ENCODE measurements around the gene YIF1A.

YIF1A gene

GRCh38 chr11:66242095-66242765, 46.7 kb downstream of the YIF1A start:
- no peak for TF ChIP-seq CTCF (IDR thresholded peaks at IDR 0.05; ENCODE audit: low read depth, low read length)
- H3K4me3 ChIP-seq (ENCODE audit: low read depth, low read length) = no peak overlapping the region

GRCh38 chr11:66240781-66241136, 48.2 kb downstream of the YIF1A start:
- TF ChIP-seq CTCF (IDR thresholded peaks at IDR 0.05; ENCODE audit: low read depth, low read length) = no peak
- H3K4me3 ChIP-seq (ENCODE audit: low read depth, low read length) = no peak overlapping the region

GRCh38 chr11:66239998-66240780, 48.8 kb downstream of the YIF1A start:
- no peak overlapping the region for H3K4me3 ChIP-seq (ENCODE audit: low read depth, low read length)
- no peak for TF ChIP-seq CTCF (IDR thresholded peaks at IDR 0.05; ENCODE audit: low read depth, low read length)

GRCh38 chr11:66239511-66239910, 49.4 kb downstream of the YIF1A start:
- H3K4me3 ChIP-seq (ENCODE audit: low read depth, low read length) = no peak overlapping the region
- no peak for TF ChIP-seq CTCF (IDR thresholded peaks at IDR 0.05; ENCODE audit: low read depth, low read length)

GRCh38 chr11:66238786-66239413, 50.0 kb downstream of the YIF1A start:
- TF ChIP-seq CTCF (IDR thresholded peaks at IDR 0.05; ENCODE audit: low read depth, low read length) = no peak
- no peak overlapping the region for H3K4me3 ChIP-seq (ENCODE audit: low read depth, low read length)

GRCh38 chr11:66237867-66238266, 51.1 kb downstream of the YIF1A start:
- TF ChIP-seq CTCF (IDR thresholded peaks at IDR 0.05; ENCODE audit: low read depth, low read length) = no peak
- no peak overlapping the region for H3K4me3 ChIP-seq (ENCODE audit: low read depth, low read length)

GRCh38 chr11:66235141-66235540, 53.8 kb downstream of the YIF1A start:
- no peak for TF ChIP-seq CTCF (IDR thresholded peaks at IDR 0.05; ENCODE audit: low read depth, low read length)

More at GRCh38 chr11:66235141-66235540, 53.8 kb downstream of the YIF1A start:
- no peak overlapping the region for H3K4me3 ChIP-seq (ENCODE audit: low read depth, low read length)

All from WI38 (cell line).